Subcutaneous abdominal adipose tissue (tissue), 5 donors: ENCODE results near the gene MKS1.
A peak's percentile ranks its signal among the peaks of the same experiment; 100 is the strongest.

ENCODE experiments used
- H3K27ac ChIP-seq: one replicate; pipeline ENCODE4 v1.7.0; 2013; ENCODE audit warnings: low read depth, mild to moderate bottlenecking, inconsistent platforms, low read length, moderate library complexity
- H3K27me3 ChIP-seq, 5 donors: one replicate each; pipeline ENCODE4 v1.7.0; 2013; ENCODE audit warnings: low read length in 5 of 5, inconsistent platforms in 1 of 5; ENCODE audit not compliant: control insufficient read depth in 5 of 5, insufficient read depth in 4 of 5
- H3K36me3 ChIP-seq, 5 donors: one replicate each; pipeline ENCODE4 v1.7.0; 2013; ENCODE audit warnings: low read length in 5 of 5; ENCODE audit not compliant: control insufficient read depth in 5 of 5, insufficient read depth in 5 of 5
- H3K4me1 ChIP-seq, 5 donors: one replicate each; pipeline ENCODE4 v1.7.0; 2013; ENCODE audit warnings: low read length in 5 of 5, mild to moderate bottlenecking in 3 of 5, moderate library complexity in 1 of 5; ENCODE audit not compliant: control insufficient read depth in 5 of 5, insufficient read depth in 5 of 5
- H3K4me3 ChIP-seq, 5 donors: one replicate each; pipeline ENCODE4 v1.7.0; 2013; ENCODE audit warnings: low read length in 5 of 5, low read depth in 1 of 5
- H3K9ac ChIP-seq, 5 donors: one replicate each; pipeline ENCODE4 v1.7.0; 2013; ENCODE audit warnings: low read length in 5 of 5, mild to moderate bottlenecking in 4 of 5, moderate library complexity in 3 of 5
- H3K9me3 ChIP-seq, 5 donors: one replicate each; pipeline ENCODE4 v1.7.0; 2013; ENCODE audit warnings: low read length in 5 of 5; ENCODE audit not compliant: control insufficient read depth in 5 of 5
- donor health status: healthy.
- donor health status: healthy.
- donor health status: healthy.
- donor health status: healthy.
- donor health status: healthy.

The MKS1 gene

DNA sequence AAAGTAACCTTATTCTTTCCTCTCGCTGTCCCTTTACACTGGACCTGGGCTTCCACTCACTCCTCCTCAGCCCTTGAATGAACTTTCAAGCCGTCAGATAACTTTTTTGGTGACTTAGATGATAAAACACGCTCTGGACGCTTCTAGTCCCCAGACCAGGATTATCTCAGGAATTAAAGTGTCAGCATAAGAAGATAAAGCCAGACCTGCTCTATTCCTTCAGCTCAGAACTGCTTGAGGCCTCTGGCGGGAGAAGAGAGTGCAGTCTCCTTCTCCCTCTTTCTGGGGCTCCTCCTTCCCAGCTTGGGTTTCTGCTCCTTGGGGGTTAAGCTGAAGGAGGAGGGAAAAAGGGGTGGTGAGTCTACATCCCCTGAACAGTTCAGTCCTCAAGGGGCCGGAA lies 25.9 kb upstream of the MKS1 start:
- Histone ChIP-seq H3K36me3 (no peaks in the 10 kb centered on the region), H3K4me1 (peaks cover 0 to 12% (median 12%) of the 10 kb centered on the region in 5 donors), H3K4me3 (no peak overlapping the region), H3K27me3 (peaks cover 17 to 47% (median 27%) of the 10 kb centered on the region in 5 donors), H3K27ac (no peak overlapping the region), H3K9ac (no peak overlapping the region), H3K9me3 (no peaks in the 10 kb centered on the region)

DNA sequence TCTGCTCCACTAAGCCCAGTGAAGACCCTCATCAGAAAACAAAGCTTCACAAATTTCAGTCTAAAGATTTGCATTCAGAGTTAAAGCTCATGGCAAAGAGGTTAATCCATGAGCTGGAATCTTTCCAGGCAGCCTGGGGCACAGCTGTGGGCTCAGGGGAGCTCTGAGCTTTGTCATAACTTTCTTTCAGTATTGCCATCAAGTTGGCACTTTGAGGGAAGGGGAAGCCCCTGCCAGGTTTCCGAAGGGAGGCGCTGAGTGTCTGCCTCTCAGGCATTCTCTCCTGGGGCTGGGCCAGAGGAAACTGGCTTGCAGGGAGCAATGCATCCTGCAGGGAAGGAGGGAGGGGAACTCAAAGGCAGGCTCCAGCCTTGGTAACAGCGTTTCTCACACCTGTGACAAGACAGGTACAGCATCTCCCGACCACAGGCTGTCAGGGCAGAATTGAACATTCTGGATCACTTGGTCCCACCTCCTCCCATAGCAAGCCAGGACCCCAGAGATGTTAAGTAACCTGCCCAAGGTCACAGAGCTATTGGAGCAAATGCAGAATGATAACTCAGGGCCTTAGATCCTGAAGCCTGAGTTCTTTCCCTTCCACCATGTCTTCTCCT lies 23.2 kb upstream of the MKS1 start:
- Histone ChIP-seq H3K27ac (no peak overlapping the region), H3K9ac (no peak overlapping the region), H3K4me1 (no peaks in the 10 kb centered on the region), H3K36me3 (no peaks in the 10 kb centered on the region), H3K27me3 (peaks cover 16 to 43% (median 30%) of the 10 kb centered on the region in 5 donors), H3K4me3 (no peak overlapping the region), H3K9me3 (no peaks in the 10 kb centered on the region)

DNA sequence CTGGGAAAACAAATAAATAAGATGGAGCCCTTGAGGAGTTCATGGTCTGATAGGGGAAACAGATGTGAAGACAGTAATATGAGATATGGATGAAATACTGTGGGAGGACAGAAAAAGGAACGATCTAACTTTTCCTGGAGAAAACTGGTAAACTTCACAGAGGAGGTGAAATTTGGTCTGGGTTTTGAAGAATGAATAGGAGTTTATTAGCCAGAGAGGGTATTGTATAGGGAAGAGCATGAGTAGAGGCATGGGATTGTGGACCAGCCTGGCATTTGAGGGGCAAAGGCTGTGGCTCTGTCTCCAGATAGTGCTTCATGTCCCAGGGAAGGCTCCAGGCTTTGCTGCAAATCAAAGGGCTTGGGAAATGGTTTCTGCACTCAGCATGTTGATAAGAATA lies 20.9 kb upstream of the MKS1 start:
- Histone ChIP-seq H3K9ac (no peak overlapping the region), H3K27ac (no peak overlapping the region), H3K9me3 (no peaks in the 10 kb centered on the region), H3K36me3 (no peaks in the 10 kb centered on the region), H3K4me1 (no peaks in the 10 kb centered on the region), H3K27me3 (peaks cover 12 to 35% (median 31%) of the 10 kb centered on the region in 5 donors), H3K4me3 (no peak overlapping the region)

DNA sequence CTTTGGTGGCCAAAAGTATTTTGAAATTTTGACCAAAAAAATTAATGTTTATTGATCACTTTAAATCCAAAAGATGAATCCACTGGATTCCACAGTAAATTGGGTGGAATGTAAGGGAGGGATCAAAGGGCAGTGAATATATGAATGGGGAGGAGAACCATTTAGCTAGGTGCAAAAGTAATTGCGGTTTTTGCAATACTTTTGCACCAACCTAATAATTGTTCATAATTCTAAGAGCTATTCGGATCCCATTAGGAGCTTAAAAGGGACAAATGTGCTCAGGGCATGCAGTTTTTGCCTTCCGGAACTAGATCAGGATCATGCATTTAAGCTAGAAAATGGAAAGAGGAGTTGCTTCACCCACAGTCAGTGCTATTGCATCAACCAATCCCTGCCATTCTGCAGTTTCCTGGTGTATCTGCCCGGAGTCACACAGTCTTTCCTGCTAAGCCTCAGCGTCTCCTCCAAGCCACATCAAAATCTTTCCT lies 19.1 kb upstream of the MKS1 start, which contains the start of gene LPO:
LPO (plus strand) TSS at position 438 of the 488 bp plus-strand sequence. CDS start 4,396 bp downstream, outside the sequence.
- Histone ChIP-seq H3K9ac (no peak within 1 kb of the TSS), H3K4me3 (no peak within 1 kb of the TSS), H3K27ac (no peak within 1 kb of the TSS), H3K36me3 (no peaks in the 10 kb centered on the region), H3K4me1 (peaks cover 0 to 2% (median 0%) of the 10 kb centered on the region in 5 donors), H3K27me3 (peaks cover 8 to 33% (median 23%) of the 10 kb centered on the region in 5 donors), H3K9me3 (no peaks in the 10 kb centered on the region)

DNA sequence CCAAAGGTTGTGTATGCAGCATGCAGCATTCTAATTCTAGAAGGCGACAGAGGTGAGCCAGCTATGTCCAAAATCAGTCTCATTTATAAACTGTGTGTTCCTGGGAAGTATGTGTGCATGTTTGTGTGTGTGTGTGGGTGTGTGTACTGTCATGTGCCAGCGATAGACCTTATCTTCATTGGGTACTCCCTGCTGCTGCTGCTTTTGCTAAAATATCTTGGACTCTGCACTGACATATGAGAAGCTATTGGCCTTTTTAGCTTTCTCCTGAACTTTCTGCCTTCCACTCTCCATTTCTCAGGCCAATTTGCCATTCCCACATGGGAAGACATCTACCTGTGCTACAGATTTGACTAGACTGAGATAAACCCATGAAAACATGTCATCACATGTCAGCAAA lies 17.3 kb upstream of the MKS1 start:
- no peaks in the 10 kb centered on the region for H3K9me3 ChIP-seq
- no peaks in the 10 kb centered on the region for H3K36me3 ChIP-seq
- peaks cover 0 to 21% (median 15%) of the 10 kb centered on the region in 5 donors for H3K27me3 ChIP-seq
- no peak overlapping the region for H3K4me3 ChIP-seq
- H3K9ac ChIP-seq, result no peak overlapping the region
- peaks cover 0 to 10% (median 0%) of the 10 kb centered on the region in 5 donors for H3K4me1 ChIP-seq
- H3K27ac ChIP-seq, result no peak overlapping the region

DNA sequence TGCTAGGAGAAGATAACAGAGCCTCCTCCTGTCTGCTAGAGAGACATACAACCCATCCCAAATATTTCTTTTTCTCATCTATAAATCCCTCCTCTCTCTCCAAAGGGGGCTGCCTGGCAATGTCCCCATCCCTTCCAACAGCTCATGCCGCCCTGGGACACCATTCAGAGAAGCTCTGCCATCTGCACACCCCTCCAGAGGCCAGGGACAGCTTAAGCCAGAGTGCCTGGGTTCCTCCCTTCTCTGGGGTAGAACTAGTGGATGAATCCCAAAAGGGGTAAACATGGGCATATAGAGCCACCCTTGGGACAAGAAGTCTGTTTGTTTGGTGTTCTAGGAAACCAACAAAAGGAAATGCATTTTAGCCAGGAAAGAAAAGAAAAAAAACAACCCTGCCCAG lies 16.8 kb upstream of the MKS1 start:
- Histone ChIP-seq H3K27ac (no peak overlapping the region), H3K9me3 (no peaks in the 10 kb centered on the region), H3K4me1 (peaks cover 0 to 10% (median 0%) of the 10 kb centered on the region in 5 donors), H3K9ac (no peak overlapping the region), H3K36me3 (no peaks in the 10 kb centered on the region), H3K4me3 (no peak overlapping the region), H3K27me3 (peaks cover 0 to 21% (median 15%) of the 10 kb centered on the region in 5 donors)

DNA sequence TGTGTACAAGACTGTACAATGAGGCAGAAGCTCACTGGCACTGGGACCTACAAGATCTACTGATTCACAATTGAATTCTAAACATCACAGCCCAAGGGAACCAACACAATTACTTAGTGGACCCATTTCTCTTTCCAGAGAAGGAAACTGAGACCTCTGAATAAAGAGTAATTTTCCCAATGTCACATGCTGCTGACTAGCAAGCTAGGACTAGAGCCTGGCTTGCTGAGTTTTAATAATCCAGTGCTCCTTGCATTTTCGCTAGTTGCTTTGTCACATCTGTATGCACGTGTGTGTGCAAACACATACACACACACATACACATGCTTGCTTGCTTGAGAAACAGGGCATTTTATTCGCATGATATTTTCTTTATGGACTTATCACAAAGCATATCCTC lies 15.5 kb upstream of the MKS1 start:
- Histone ChIP-seq H3K9ac (no peak overlapping the region), H3K27me3 (peaks cover 0 to 19% (median 15%) of the 10 kb centered on the region in 5 donors), H3K4me3 (no peak overlapping the region)

DNA sequence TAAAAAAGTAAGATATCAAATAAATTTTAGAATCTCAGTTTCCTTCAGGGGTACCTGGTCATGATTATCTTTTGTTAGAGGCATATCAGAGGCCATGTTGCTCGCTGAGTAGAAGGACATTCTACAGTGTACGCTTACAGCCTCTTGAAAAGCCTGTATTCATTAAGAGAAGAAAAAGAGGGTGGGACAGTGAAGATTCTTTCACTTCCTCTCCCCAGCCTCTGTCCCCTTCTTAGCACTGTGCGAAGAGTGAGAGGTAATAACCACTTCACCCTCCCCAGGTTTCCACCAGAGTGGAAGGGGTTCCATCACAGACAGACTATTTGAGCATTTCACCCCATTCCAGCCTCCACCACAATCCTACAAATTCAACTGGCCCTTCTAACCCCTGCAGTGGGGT lies 14.5 kb upstream of the MKS1 start:
- Histone ChIP-seq H3K4me1 (peaks cover 0 to 10% (median 0%) of the 10 kb centered on the region in 5 donors), H3K27me3 (peaks cover 0 to 16% (median 15%) of the 10 kb centered on the region in 5 donors), H3K27ac (no peak overlapping the region), H3K9me3 (no peaks in the 10 kb centered on the region), H3K4me3 (no peak overlapping the region), H3K36me3 (no peaks in the 10 kb centered on the region), H3K9ac (no peak overlapping the region)

More for the DNA sequence above, 15.5 kb upstream of the MKS1 start:
- no peaks in the 10 kb centered on the region for H3K36me3 ChIP-seq
- no peak overlapping the region for H3K27ac ChIP-seq
- peaks cover 0 to 10% (median 0%) of the 10 kb centered on the region in 5 donors for H3K4me1 ChIP-seq
- no peaks in the 10 kb centered on the region for H3K9me3 ChIP-seq

DNA sequence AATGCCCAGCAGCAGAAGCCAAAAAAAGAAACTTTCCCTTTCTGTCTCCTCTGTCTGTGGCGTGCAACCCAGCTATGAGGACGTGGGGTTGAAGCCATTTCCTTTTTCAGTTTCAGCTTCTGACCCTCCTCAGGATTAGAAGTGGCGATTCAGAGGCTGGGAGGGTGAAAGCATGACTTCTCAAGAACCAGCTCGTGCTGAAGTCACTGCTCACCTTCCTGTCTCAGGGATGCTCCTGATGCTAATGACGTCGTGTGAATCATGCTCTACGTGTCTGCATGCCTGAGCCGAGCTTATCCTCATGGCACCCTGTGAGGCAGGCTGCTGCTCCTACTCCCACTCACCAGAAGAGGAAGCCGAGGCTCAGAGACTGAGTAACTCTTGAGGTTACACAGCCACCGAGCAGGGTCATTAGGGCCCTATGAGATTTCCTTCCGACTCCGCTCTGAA lies 13.7 kb upstream of the MKS1 start:
- no peaks in the 10 kb centered on the region for H3K36me3 ChIP-seq
- H3K9ac ChIP-seq, result no peak overlapping the region
- no peaks in the 10 kb centered on the region for H3K9me3 ChIP-seq
- peaks cover 0 to 18% (median 11%) of the 10 kb centered on the region in 5 donors for H3K27me3 ChIP-seq
- peak overlapping the region in 1 of 5 donors; percentile 20 for H3K4me3 ChIP-seq
- peaks cover 0 to 10% (median 0%) of the 10 kb centered on the region in 5 donors for H3K4me1 ChIP-seq
- no peak overlapping the region for H3K27ac ChIP-seq

DNA sequence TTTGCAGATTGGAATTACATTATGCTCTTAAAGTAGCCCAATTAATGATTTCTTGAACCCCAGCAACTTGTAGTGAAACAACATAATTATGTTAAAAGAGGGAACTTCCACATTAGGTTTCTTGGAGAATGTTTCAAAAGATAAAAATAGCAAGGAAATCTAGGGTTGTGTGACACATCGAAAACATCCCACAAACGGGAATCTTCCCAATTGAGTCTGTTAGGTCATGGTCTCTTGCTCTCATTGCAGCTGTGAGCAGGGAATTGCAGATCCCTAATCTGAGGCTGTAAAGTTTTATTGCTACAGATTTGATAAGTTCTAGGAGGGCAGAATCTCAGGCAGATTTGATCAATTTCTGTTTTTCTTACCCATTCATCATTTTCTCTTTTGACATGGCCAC lies 12.6 kb upstream of the MKS1 start:
- no peak overlapping the region for H3K9ac ChIP-seq
- H3K36me3 ChIP-seq, result no peaks in the 10 kb centered on the region
- no peak overlapping the region for H3K4me3 ChIP-seq
- no peaks in the 10 kb centered on the region for H3K9me3 ChIP-seq
- no peak overlapping the region for H3K27ac ChIP-seq
- peaks cover 0 to 18% (median 11%) of the 10 kb centered on the region in 5 donors for H3K27me3 ChIP-seq
- peaks cover 0 to 10% (median 0%) of the 10 kb centered on the region in 5 donors for H3K4me1 ChIP-seq
